WI38 (cell line): ENCODE data around the gene C1orf146.

Experiments
- H3K4me3 ChIP-seq: 2 replicates; pipeline ENCODE4 v1.5.1; 2011; ENCODE audit warnings: low read depth, mild to moderate bottlenecking, control low read depth, low read length
- TF ChIP-seq, protein P1 (sequence below): IDR thresholded peaks from 2 replicates; pipeline ENCODE4 v1.5.1; 2012; ENCODE audit warnings: low read depth, mild to moderate bottlenecking, control low read depth, low read length

Gene C1orf146

DNA sequence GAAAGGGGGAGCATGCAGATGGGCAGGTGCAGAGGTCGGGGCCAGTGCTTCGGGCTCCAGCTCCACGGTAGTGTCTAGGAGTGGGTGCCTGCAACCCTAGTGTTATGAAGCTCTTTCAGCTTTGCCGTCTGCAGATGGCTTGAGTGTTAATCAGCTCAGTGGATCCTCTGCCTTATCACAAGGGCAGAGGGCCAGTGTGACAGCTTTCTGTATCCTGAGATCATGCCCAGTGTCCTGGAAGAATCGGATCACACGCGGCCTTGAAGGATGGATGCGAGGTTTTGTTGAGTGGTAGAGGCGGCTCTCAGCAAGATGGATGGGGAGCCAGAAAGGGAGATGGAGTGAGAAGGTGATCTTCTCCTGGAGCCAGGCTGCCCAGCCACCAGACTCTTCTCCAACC, 25.5 kb upstream of the C1orf146 start:
- TF ChIP-seq, protein P1, sequence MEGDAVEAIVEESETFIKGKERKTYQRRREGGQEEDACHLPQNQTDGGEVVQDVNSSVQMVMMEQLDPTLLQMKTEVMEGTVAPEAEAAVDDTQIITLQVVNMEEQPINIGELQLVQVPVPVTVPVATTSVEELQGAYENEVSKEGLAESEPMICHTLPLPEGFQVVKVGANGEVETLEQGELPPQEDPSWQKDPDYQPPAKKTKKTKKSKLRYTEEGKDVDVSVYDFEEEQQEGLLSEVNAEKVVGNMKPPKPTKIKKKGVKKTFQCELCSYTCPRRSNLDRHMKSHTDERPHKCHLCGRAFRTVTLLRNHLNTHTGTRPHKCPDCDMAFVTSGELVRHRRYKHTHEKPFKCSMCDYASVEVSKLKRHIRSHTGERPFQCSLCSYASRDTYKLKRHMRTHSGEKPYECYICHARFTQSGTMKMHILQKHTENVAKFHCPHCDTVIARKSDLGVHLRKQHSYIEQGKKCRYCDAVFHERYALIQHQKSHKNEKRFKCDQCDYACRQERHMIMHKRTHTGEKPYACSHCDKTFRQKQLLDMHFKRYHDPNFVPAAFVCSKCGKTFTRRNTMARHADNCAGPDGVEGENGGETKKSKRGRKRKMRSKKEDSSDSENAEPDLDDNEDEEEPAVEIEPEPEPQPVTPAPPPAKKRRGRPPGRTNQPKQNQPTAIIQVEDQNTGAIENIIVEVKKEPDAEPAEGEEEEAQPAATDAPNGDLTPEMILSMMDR: no peak
- H3K4me3 ChIP-seq: no peak overlapping the region

DNA sequence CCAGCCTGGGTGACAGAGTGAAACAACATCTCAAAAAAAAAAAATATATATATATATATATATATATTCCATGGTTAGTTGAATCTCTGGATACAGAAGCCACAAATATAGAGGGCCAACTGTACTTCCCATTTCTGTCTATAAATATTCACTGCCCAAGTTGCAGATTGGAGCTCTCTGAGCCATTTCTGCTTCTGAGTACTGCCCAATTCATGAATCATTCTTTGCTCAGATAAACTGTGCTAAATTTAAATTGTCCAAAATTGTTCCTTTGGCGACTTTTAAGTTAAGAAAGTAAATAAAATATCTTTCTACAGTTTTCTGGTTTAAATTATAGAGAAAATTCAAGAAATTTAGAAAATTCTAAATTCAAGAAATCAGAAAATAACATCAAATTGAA, 23.2 kb upstream of the C1orf146 start:
- TF ChIP-seq, protein P1: no peak
- H3K4me3 ChIP-seq: no peak overlapping the region

DNA sequence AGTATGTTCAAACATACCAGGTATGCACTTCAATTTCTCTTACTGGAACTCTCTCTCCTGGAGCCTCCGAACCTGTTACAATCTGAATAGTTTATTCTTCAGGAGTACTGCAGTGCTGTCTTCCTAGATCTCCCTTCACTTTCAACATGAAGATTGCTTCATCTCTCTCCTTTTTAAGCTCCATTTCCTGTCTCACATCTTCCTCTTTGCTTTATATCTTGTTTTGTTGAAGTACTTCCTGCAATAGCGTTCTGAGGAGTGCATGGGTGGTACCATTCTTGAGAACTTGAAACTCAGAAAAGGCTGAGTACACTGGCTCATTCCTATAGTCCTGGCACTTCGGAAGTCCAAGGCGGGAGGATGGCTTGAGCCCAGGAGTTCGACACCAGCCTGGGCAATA, 15.7 kb upstream of the C1orf146 start:
- no peak overlapping the region for H3K4me3 ChIP-seq
- TF ChIP-seq, protein P1: no peak

DNA sequence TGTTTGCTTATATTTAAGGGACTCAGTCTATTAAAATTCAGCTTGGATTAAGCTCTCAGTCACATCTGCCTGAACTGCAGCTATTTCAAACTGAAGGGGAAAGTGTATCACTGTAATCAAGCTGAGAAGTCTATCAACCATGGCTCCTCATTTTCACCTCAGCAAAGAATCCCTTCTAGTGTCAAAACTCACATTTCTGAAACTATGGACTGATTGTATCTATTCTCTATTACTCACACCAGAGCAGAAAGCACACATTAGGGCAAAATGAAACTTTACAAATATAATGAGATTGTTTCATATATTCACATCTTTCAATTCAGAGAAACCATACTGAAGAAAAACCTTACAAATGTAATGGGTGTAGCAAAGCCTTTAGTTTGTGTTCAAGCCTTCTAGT, 14.6 kb upstream of the C1orf146 start:
- H3K4me3 ChIP-seq: no peak overlapping the region
- TF ChIP-seq, protein P1: no peak

DNA sequence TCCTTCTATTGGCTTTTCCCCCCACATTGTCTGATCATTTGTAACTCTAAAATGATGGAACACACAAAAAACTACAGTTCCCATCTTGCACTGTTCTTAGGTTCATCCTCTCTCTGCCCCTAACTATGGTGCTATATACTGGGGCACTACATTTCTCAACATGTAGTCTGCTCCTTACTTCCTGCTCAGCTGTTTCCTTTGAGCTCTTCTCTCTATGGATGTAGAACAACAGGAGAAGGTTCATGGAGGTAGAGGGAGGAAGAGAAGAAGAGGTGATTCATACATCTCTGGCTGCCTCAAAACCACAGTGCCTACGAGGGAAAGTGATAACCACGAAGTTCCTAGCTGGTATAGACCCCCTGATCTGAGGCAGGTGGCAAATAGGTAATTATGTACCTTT, 7.0 kb upstream of the C1orf146 start:
- H3K4me3 ChIP-seq: no peak overlapping the region
- TF ChIP-seq, protein P1: no peak

DNA sequence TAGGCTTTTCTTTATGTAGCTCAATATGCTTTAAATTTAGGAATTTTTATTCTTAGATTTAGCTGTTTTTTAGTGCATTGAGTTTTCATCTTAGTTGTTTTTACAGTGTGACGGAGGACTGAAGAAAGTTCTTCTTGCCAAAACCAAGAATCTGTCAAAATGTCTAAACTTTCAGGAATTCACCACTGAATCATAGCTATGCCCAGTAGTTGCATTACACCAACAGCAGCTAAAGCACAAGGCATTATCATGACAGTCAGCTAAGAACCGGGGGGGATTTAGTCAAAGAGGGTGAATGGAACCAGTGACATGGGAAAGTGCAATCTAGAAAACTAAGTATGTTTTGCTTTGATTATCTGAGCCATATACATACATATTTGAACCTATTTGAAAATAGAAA, 6.5 kb upstream of the C1orf146 start:
- H3K4me3 ChIP-seq: no peak overlapping the region
- TF ChIP-seq, protein P1: no peak

DNA sequence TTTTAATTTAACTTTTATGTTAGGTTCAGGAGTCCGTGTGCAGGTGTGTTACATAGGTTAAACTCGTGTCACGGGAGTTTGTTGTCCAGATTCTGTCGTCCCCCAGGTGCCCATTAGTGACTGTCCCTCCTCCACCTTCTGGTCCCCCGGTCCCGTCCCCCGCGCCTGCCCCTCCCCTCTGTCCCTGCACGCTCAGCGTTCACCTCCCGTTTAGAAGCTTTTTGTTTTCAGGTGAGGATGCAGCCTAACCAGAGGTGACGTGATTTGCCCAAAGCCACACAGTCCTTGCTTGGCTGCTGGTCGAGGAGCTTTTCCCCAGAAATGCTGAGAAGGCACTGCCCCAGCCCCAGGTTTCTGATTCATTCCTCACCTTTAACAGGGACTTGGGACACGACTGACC, 844 bp downstream of the C1orf146 start:
- TF ChIP-seq, protein P1: no peak
- H3K4me3 ChIP-seq: no peak overlapping the region
